B cell (primary cell): ENCODE data around the gene DNAJB1. TPM values are rescaled to one million over a fixed set of nuclear protein-coding genes. Genes with fewer than 3 reads are reported as not detected.

Experiments
- ATAC-seq: fragments of 200-7000 bp; cut with Tn5 transposase; one replicate; pipeline ENCODE4 v1.10.0; 2021; ENCODE audit warnings: low read depth, mild to moderate bottlenecking, moderate number of reproducible peaks, moderate library complexity
- CTCF ChIA-PET: fragments of 350-600 bp; sonication (Branson Sonifier 250); formaldehyde crosslinking; loops from one replicate; lab custom pipeline; 2021; ENCODE audit warnings: antibody characterized with exemption, inconsistent platforms; lab: Charles Lee
- POLR2A ChIA-PET: fragments of 350-600 bp; sonication (Branson Sonifier 250); formaldehyde crosslinking; loops from one replicate; lab custom pipeline; 2021; ENCODE audit warnings: antibody characterized with exemption; lab: Charles Lee
- DNase-seq: peaks from one replicate; pipeline ENCODE4 v3.0.0; 2013
- H2AFZ ChIP-seq: 2 replicates; pipeline ENCODE4 v1.6.1; 2012; ENCODE audit warnings: mild to moderate bottlenecking, low read depth, low read length; ENCODE audit not compliant: insufficient read depth, poor library complexity, severe bottlenecking
- H3K27ac ChIP-seq, 2 donors: 1 replicate in 1 of 2; 2 replicates in 1 of 2; pipeline ENCODE4 v1.5.1; 2012 to 2013; ENCODE audit warnings: low read length in 2 of 2, mild to moderate bottlenecking in 2 of 2, moderate library complexity in 1 of 2
- H3K27me3 ChIP-seq, 4 experiments: fragments of 200-600 bp in 1 of 4; sonication (generic) in 1 of 4; replicated peaks in 1 of 4; 1 replicate in 2 of 4; 2 replicates in 2 of 4; pipeline versions ENCODE4 v1.6.1 to v1.7.0; 2013 to 2016; ENCODE audit warnings: low read length in 3 of 4, mild to moderate bottlenecking in 2 of 4, mixed read lengths in 1 of 4, moderate library complexity in 1 of 4; ENCODE audit not compliant: insufficient read depth in 4 of 4, control insufficient read depth in 3 of 4; ENCODE audit errors: control extremely low read depth in 1 of 4
- H3K36me3 ChIP-seq, 2 experiments: replicated peaks in 1 of 2; 1 replicate in 1 of 2; 2 replicates in 1 of 2; pipeline versions ENCODE4 v1.6.1 to v1.7.1; 2013; ENCODE audit warnings: low read length in 1 of 2; ENCODE audit not compliant: insufficient read depth in 2 of 2, control insufficient read depth in 1 of 2; ENCODE audit errors: control extremely low read depth in 1 of 2, extremely low read depth in 1 of 2
- H3K4me1 ChIP-seq, 2 donors: fragments of 200-600 bp in 1 of 2; sonication (generic) in 1 of 2; 1 replicate in 1 of 2; 2 replicates in 1 of 2; pipeline versions ENCODE4 v1.5.1 to v1.6.1; 2013 to 2017; ENCODE audit warnings: low read length in 2 of 2; ENCODE audit not compliant: control insufficient read depth in 2 of 2, insufficient read depth in 2 of 2
- H3K4me2 ChIP-seq: replicated peaks from 2 replicates; pipeline ENCODE3; 2012; ENCODE audit warnings: mild to moderate bottlenecking, low read depth, low read length; ENCODE audit not compliant: poor library complexity, severe bottlenecking
- H3K4me3 ChIP-seq, 5 experiments: fragments of 200-600 bp in 1 of 5; sonication (generic) in 1 of 5; 1 replicate in 3 of 5; 2 replicates in 2 of 5; pipeline versions ENCODE4 v1.5.1 to v1.7.0; 2011 to 2016; ENCODE audit warnings: low read length in 4 of 5, mild to moderate bottlenecking in 4 of 5, low read depth in 2 of 5, control low read depth in 1 of 5, moderate library complexity in 1 of 5; ENCODE audit not compliant: insufficient read depth in 1 of 5; ENCODE audit errors: control extremely low read depth in 1 of 5, extremely low read depth in 1 of 5
- H3K79me2 ChIP-seq: fragments of 200-600 bp; sonication (generic); one replicate; pipeline ENCODE4 v1.6.0; 2016; ENCODE audit warnings: low read length; ENCODE audit not compliant: control insufficient read depth, insufficient read depth
- H3K9ac ChIP-seq: fragments of 200-600 bp; sonication (generic); 2 replicates; pipeline ENCODE4 v1.6.1; 2017; ENCODE audit warnings: mild to moderate bottlenecking, low read length, moderate library complexity
- H3K9me3 ChIP-seq, 3 donors: one replicate each; pipeline versions ENCODE4 v1.6.1 to v1.7.1; 2013; ENCODE audit warnings: low read length in 2 of 3; ENCODE audit not compliant: control insufficient read depth in 2 of 3, insufficient read depth in 1 of 3; ENCODE audit errors: control extremely low read depth in 1 of 3
- H4K20me1 ChIP-seq: 2 replicates; pipeline ENCODE4 v1.6.0; 2012; ENCODE audit warnings: mild to moderate bottlenecking, low read length; ENCODE audit not compliant: insufficient read depth, control insufficient read depth, poor library complexity, severe bottlenecking
- H3K27ac Mint-ChIP-seq: one replicate; pipeline ENCODE4 v1.8.0; 2021; ENCODE audit warnings: mixed read lengths
- H3K27me3 Mint-ChIP-seq: one replicate; pipeline ENCODE4 v1.8.0; 2021; ENCODE audit warnings: mixed read lengths
- H3K4me1 Mint-ChIP-seq: one replicate; pipeline ENCODE4 v1.8.0; 2021; ENCODE audit warnings: mixed read lengths
- H3K4me3 Mint-ChIP-seq: one replicate; pipeline ENCODE4 v1.8.0; 2021; ENCODE audit warnings: mixed read lengths
- H3K9me3 Mint-ChIP-seq: one replicate; pipeline ENCODE4 v1.8.0; 2022; ENCODE audit warnings: mixed read lengths; ENCODE audit not compliant: insufficient read depth
- EZH2 ChIP-seq: IDR thresholded peaks from 2 replicates; pipeline ENCODE4 v1.6.1; 2012; ENCODE audit warnings: borderline replicate concordance, low read depth, mild to moderate bottlenecking, moderate library complexity, low read length; ENCODE audit not compliant: insufficient read depth, poor library complexity, severe bottlenecking
- WGBS: methylation state at CpG from one replicate; pipeline ENCODE4 v1.1.5; 2013; ENCODE audit warnings: missing lambda C conversion rate; ENCODE audit not compliant: insufficient coverage; 5-methylcytosine and 5-hydroxymethylcytosine counted together
- intact Hi-C: fragments of 100-400 bp; cut with micrococcal nuclease; formaldehyde crosslinking; loops from one replicate; pipeline ENCODE4 v1.10.0; 2022
- polyA plus RNA-seq: library from polyadenylated mRNA; depleted of rRNA; stranded (reverse); fragments of >200 nt; gene quantifications from 2 replicates; pipeline ENCODE4 v1.2.3, GENCODE V29; 2012
- total RNA-seq, 2 donors: library from RNA; stranded (reverse); fragments of 120-200 nt in 1 of 2; gene quantifications; 1 replicate in 1 of 2; 2 replicates in 1 of 2; pipeline versions ENCODE4 v1.2.3 to v1.2.4, GENCODE V29; 2013 to 2022
- TF ChIP-seq, protein P1 (sequence below): fragments of 200-600 bp; IDR thresholded peaks from one replicate; pipeline ENCODE4 v1.8.0; 2022; ENCODE audit warnings: antibody characterized with exemption, mild to moderate bottlenecking

Gene DNAJB1
- total and polyA plus RNA-seq, 2 donors (not counting 1 experiment from before 2014, with no cell fraction given) = 72.8 to 194 TPM

- DNase-seq (peak; percentile 80), ATAC-seq (peak; percentile 82)
- no peak overlapping the region for H3K9ac ChIP-seq
- H4K20me1 ChIP-seq = peaks cover 81% of the 10 kb centered on the region
- H3K9me3 ChIP-seq = peaks cover 0 to 3% (median 0%) of the 10 kb centered on the region in 3 donors
- no peaks in the 10 kb centered on the region for H3K9me3 Mint-ChIP-seq
- H2AFZ ChIP-seq = peak overlapping the region; percentile 3
- TF ChIP-seq, protein P1, sequence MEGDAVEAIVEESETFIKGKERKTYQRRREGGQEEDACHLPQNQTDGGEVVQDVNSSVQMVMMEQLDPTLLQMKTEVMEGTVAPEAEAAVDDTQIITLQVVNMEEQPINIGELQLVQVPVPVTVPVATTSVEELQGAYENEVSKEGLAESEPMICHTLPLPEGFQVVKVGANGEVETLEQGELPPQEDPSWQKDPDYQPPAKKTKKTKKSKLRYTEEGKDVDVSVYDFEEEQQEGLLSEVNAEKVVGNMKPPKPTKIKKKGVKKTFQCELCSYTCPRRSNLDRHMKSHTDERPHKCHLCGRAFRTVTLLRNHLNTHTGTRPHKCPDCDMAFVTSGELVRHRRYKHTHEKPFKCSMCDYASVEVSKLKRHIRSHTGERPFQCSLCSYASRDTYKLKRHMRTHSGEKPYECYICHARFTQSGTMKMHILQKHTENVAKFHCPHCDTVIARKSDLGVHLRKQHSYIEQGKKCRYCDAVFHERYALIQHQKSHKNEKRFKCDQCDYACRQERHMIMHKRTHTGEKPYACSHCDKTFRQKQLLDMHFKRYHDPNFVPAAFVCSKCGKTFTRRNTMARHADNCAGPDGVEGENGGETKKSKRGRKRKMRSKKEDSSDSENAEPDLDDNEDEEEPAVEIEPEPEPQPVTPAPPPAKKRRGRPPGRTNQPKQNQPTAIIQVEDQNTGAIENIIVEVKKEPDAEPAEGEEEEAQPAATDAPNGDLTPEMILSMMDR = peak; percentile 92
- no peak for TF ChIP-seq EZH2
- no peak overlapping the region for H3K27ac ChIP-seq
- no peak overlapping the region for H3K4me3 ChIP-seq
- WGBS = 10% methylated on average over 17 of the region's 18 CpGs
- no peak overlapping the region for H3K27ac Mint-ChIP-seq
- peaks cover 93% of the 10 kb centered on the region for H3K79me2 ChIP-seq
- peak overlapping the region; percentile 41 for H3K4me3 Mint-ChIP-seq
- H3K4me1 ChIP-seq = peaks cover 4 to 19% of the 10 kb centered on the region in 2 donors
- peaks cover 0 to 3% of the 10 kb centered on the region in 2 experiments for H3K36me3 ChIP-seq
- no peaks in the 10 kb centered on the region for H3K27me3 Mint-ChIP-seq
- intact Hi-C loops = no loop called here
- peak overlapping the region; percentile 74 for H3K4me2 ChIP-seq
- ChIA-PET CTCF (interaction anchor here (0.9 to 4.3 kb wide), 20 partner anchors 9 to 218 kb away, joined by 3 to 36 read pairs (median 5); partner anchors contain the start of genes NDUFB7 and ZNF333), POLR2A (interaction anchor here (0.6 to 1.3 kb wide), 3 partner anchors 38 to 719 kb away, joined by 3 to 5 read pairs (median 4); partner anchors contain the start of gene DNAJB1)
- no peaks in the 10 kb centered on the region for H3K27me3 ChIP-seq
- H3K4me1 Mint-ChIP-seq = peaks cover 30% of the 10 kb centered on the region
Measured at GRCh38 chr19:14556662-14557188, 38.5 kb upstream of the DNAJB1 start.
